A549 (cell line): ENCODE measurements around the gene GNG12.

Experiments
- CBX2 ChIP-seq: fragments of 200-600 bp; sonication (generic); IDR thresholded peaks from 2 replicates; pipeline ENCODE4 v1.6.1; 2016; ENCODE audit warnings: low read depth, mild to moderate bottlenecking, borderline replicate concordance
- CHD2 ChIP-seq: fragments of 150-350 bp; IDR thresholded peaks from 2 replicates; pipeline ENCODE4 v1.6.1; 2014; ENCODE audit warnings: low read length; ENCODE audit not compliant: partially characterized antibody
- ESRRA ChIP-seq: fragments of 150-350 bp; IDR thresholded peaks from 2 replicates; pipeline ENCODE4 v1.6.1; 2014; ENCODE audit warnings: mild to moderate bottlenecking, low read length, borderline replicate concordance
- NPAS2 ChIP-seq: fragments of 250-450 bp; sonication (Bioruptor Pico); IDR thresholded peaks from 2 replicates; pipeline ENCODE4 v1.8.0; 2022; ENCODE audit warnings: mild to moderate bottlenecking, moderate library complexity, borderline replicate concordance
- POLR2A ChIP-seq: IDR thresholded peaks from 2 replicates; pipeline ENCODE4 v1.6.1; 2012; ENCODE audit warnings: mild to moderate bottlenecking, low read length
- TF ChIP-seq, protein P1 (sequence below): fragments of >200 bp; sonication (Bioruptor Twin); formaldehyde crosslinking; IDR thresholded peaks from 3 replicates; pipeline ENCODE4 v1.5.1; 2016
- TF ChIP-seq, protein P2 (sequence below): IDR thresholded peaks from 2 replicates; pipeline ENCODE4 v1.6.1; 2012
- TF ChIP-seq, protein P3 (sequence below): fragments of >200 bp; sonication (Bioruptor Twin); formaldehyde crosslinking; IDR thresholded peaks from 3 replicates; pipeline ENCODE4 v1.6.1; 2016
- TF ChIP-seq, protein P4 (sequence below): fragments of 200-600 bp; sonication (generic); IDR thresholded peaks from 2 replicates; pipeline ENCODE4 v1.6.1; 2016; ENCODE audit warnings: antibody characterized with exemption, mild to moderate bottlenecking, moderate library complexity

DNA sequence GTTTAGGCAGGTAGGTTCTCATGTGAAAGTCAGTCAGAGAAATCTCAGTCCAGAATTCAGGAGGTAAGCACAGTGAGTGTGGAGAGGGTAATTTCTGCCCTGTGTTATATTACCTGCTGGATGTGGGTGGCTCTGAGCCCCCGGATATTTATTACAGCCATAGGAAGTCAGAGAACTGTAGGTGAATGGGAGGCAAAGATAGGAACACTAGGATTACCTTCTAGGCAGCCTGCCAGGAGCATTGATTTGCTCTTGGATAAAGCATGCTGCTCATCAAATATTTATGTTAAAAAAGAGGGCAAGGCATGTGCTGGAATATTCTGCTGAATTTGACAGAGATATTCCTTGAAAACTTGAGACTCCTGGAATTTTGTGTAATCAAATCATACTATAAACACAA, 8.5 kb downstream of the GNG12 start:
- no peak for TF ChIP-seq POLR2A
- TF ChIP-seq, protein P1, sequence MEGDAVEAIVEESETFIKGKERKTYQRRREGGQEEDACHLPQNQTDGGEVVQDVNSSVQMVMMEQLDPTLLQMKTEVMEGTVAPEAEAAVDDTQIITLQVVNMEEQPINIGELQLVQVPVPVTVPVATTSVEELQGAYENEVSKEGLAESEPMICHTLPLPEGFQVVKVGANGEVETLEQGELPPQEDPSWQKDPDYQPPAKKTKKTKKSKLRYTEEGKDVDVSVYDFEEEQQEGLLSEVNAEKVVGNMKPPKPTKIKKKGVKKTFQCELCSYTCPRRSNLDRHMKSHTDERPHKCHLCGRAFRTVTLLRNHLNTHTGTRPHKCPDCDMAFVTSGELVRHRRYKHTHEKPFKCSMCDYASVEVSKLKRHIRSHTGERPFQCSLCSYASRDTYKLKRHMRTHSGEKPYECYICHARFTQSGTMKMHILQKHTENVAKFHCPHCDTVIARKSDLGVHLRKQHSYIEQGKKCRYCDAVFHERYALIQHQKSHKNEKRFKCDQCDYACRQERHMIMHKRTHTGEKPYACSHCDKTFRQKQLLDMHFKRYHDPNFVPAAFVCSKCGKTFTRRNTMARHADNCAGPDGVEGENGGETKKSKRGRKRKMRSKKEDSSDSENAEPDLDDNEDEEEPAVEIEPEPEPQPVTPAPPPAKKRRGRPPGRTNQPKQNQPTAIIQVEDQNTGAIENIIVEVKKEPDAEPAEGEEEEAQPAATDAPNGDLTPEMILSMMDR: no peak
- TF ChIP-seq, protein P2, sequence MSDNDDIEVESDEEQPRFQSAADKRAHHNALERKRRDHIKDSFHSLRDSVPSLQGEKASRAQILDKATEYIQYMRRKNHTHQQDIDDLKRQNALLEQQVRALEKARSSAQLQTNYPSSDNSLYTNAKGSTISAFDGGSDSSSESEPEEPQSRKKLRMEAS: no peak
- no peak for TF ChIP-seq ESRRA
- no peak for TF ChIP-seq NPAS2 (CRISPR knock-in tag)
- TF ChIP-seq, protein P3, sequence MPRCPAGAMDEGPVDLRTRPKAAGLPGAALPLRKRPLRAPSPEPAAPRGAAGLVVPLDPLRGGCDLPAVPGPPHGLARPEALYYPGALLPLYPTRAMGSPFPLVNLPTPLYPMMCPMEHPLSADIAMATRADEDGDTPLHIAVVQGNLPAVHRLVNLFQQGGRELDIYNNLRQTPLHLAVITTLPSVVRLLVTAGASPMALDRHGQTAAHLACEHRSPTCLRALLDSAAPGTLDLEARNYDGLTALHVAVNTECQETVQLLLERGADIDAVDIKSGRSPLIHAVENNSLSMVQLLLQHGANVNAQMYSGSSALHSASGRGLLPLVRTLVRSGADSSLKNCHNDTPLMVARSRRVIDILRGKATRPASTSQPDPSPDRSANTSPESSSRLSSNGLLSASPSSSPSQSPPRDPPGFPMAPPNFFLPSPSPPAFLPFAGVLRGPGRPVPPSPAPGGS: no peak
- TF ChIP-seq CBX2: no peak
- TF ChIP-seq CHD2: no peak
- TF ChIP-seq, protein P4, sequence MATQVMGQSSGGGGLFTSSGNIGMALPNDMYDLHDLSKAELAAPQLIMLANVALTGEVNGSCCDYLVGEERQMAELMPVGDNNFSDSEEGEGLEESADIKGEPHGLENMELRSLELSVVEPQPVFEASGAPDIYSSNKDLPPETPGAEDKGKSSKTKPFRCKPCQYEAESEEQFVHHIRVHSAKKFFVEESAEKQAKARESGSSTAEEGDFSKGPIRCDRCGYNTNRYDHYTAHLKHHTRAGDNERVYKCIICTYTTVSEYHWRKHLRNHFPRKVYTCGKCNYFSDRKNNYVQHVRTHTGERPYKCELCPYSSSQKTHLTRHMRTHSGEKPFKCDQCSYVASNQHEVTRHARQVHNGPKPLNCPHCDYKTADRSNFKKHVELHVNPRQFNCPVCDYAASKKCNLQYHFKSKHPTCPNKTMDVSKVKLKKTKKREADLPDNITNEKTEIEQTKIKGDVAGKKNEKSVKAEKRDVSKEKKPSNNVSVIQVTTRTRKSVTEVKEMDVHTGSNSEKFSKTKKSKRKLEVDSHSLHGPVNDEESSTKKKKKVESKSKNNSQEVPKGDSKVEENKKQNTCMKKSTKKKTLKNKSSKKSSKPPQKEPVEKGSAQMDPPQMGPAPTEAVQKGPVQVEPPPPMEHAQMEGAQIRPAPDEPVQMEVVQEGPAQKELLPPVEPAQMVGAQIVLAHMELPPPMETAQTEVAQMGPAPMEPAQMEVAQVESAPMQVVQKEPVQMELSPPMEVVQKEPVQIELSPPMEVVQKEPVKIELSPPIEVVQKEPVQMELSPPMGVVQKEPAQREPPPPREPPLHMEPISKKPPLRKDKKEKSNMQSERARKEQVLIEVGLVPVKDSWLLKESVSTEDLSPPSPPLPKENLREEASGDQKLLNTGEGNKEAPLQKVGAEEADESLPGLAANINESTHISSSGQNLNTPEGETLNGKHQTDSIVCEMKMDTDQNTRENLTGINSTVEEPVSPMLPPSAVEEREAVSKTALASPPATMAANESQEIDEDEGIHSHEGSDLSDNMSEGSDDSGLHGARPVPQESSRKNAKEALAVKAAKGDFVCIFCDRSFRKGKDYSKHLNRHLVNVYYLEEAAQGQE: no peak
